ENCODE measurements around the gene DCLRE1B. TPM values are rescaled to one million over a fixed set of nuclear protein-coding genes. Genes with fewer than 3 reads are reported as not detected.

DCLRE1B gene
- total RNA-seq, 1 donor from 2014 or later, result 8.0 TPM

DNA sequence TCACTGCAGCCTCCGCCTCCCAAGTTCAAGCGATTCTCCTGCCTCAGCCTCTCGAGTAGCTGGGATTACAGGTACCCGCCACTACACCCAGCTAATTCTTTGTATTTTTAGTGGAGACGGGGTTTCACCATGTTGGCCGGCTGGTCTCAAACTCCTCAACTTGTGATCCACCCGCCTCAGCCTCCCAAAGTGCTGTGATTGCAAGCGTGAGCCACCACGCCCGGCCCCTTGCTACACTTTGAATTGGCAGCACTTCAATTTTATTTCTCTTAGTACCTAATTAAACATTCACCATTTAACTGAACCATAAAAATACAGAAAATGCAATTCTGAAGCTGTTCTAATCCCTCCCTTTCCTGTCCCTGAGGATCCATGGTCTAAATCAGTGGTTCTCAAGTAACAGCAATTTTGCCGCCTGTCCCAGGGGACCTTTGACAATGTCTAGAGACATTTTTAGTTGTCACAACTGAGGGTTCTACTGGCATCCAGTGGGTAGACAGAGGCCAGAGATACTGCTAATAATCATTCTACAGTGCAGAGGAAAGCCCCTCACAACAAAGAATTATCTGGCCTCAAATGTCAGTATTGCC lies 13.4 kb upstream of the DCLRE1B start:
- Histone ChIP-seq H3K4me3 (no peak overlapping the region), H3K4me1 (no peaks in the 10 kb centered on the region), H3F3A (ENCODE audit: low read depth) (no peaks in the 10 kb centered on the region), H3K36me3 (no peaks in the 10 kb centered on the region), H4K20me1 (ENCODE audit: low read depth) (no peaks in the 10 kb centered on the region), H3K27ac (no peak overlapping the region), H2AFZ (replicated peaks) (no peak overlapping the region), H3K4me2 (no peak overlapping the region), H3K9me3 (ENCODE audit: low read depth) (no peaks in the 10 kb centered on the region), H3K9ac (no peak overlapping the region), H3K79me2 (ENCODE audit: low read depth) (no peaks in the 10 kb centered on the region), H3K27me3 (no peaks in the 10 kb centered on the region)
- Mint-ChIP-seq H3K4me3 (no peak overlapping the region), H3K27ac (no peak overlapping the region), H3K4me1 (peaks cover 3% of the 10 kb centered on the region), H3K36me3 (peaks cover 10% of the 10 kb centered on the region), H3K27me3 (ENCODE audit: insufficient read depth, low read depth) (no peaks in the 10 kb centered on the region), H3K9me3 (no peaks in the 10 kb centered on the region)
- no peak for DNase-seq (ENCODE audit: low spot score)
- no peak for TF ChIP-seq EZH2 (IDR thresholded peaks at IDR 0.05)
- no peak for TF ChIP-seq CTCF (IDR thresholded peaks at IDR 0.05)
- no peak for TF ChIP-seq EZH2phosphoT487 (IDR thresholded peaks at IDR 0.05)

DNA sequence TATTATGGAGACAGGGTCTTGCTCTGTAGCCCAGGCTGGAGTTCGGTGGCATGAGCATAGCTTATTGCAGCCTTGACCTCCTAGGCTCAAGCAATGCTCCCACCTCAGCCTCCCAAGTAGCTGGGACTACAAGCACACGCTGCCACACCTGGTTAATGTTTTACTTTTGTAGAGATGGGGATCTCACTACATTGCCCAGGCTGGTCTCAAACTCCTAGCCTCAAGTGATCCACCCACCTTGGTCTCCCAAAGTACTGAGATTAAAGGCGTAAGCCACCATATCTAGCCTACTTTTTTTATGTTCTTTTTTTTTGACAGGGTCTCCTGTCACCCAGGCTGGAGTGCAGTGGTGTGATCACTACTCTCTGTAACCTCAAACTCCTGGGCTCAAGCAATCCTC lies 11.9 kb upstream of the DCLRE1B start:
- no peaks in the 10 kb centered on the region for H3F3A ChIP-seq (ENCODE audit: low read depth)
- H3K4me3 Mint-ChIP-seq, result no peak overlapping the region
- no peak overlapping the region for H3K9ac ChIP-seq

DNA sequence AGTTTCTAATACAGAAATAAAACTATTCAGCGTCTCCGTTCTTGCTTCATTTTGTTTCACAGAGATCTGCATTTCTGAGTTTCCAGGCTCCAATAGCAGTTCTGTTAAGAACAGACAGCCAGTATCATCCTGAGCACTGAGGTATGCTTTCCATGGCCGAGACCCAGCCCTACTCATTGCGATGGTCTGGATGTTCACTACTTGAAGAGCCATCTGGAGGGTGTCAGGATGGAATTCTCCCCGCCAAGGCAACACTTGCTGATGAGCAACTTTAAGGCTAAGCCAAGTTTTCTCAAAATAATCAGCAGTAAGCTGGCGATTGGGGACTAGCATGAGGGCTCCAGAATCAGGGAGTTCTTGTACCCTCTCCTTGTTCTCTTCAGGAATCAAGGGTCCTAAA lies 10.0 kb upstream of the DCLRE1B start:
- H4K20me1 ChIP-seq (ENCODE audit: low read depth), result no peaks in the 10 kb centered on the region
- no peak for DNase-seq (ENCODE audit: low spot score)
- H2AFZ ChIP-seq (replicated peaks), result no peak overlapping the region
- no peaks in the 10 kb centered on the region for H3K9me3 ChIP-seq (ENCODE audit: low read depth)
- H3K4me2 ChIP-seq, result no peak overlapping the region
- no peaks in the 10 kb centered on the region for H3K4me1 ChIP-seq
- no peaks in the 10 kb centered on the region for H3K27me3 ChIP-seq
- Mint-ChIP-seq H3K27me3 (ENCODE audit: insufficient read depth, low read depth) (peaks cover 3% of the 10 kb centered on the region), H3K4me3 (no peak overlapping the region), H3K4me1 (no peaks in the 10 kb centered on the region), H3K27ac (no peak overlapping the region), H3K9me3 (no peaks in the 10 kb centered on the region), H3K36me3 (peaks cover 13% of the 10 kb centered on the region)
- no peak overlapping the region for H3K9ac ChIP-seq
- H3F3A ChIP-seq (ENCODE audit: low read depth), result no peaks in the 10 kb centered on the region
- H3K4me3 ChIP-seq, result no peak overlapping the region
- H3K36me3 ChIP-seq, result no peaks in the 10 kb centered on the region
- TF ChIP-seq EZH2 (IDR thresholded peaks at IDR 0.05) (no peak), EZH2phosphoT487 (IDR thresholded peaks at IDR 0.05) (no peak), CTCF (IDR thresholded peaks at IDR 0.05) (no peak)
- H3K79me2 ChIP-seq (ENCODE audit: low read depth), result no peaks in the 10 kb centered on the region
- no peak overlapping the region for H3K27ac ChIP-seq

More for the DNA sequence above, 11.9 kb upstream of the DCLRE1B start:
- Histone ChIP-seq H3K4me2 (no peak overlapping the region), H3K4me3 (no peak overlapping the region), H3K36me3 (no peaks in the 10 kb centered on the region), H3K27me3 (no peaks in the 10 kb centered on the region), H2AFZ (replicated peaks) (no peak overlapping the region), H3K9me3 (ENCODE audit: low read depth) (no peaks in the 10 kb centered on the region), H3K79me2 (ENCODE audit: low read depth) (no peaks in the 10 kb centered on the region), H4K20me1 (ENCODE audit: low read depth) (no peaks in the 10 kb centered on the region), H3K4me1 (no peaks in the 10 kb centered on the region), H3K27ac (no peak overlapping the region)
- H3K27ac Mint-ChIP-seq, result no peak overlapping the region
- H3K9me3 Mint-ChIP-seq, result no peaks in the 10 kb centered on the region
- no peak for DNase-seq (ENCODE audit: low spot score)
- peaks cover 3% of the 10 kb centered on the region for H3K27me3 Mint-ChIP-seq (ENCODE audit: insufficient read depth, low read depth)
- H3K36me3 Mint-ChIP-seq, result peaks cover 13% of the 10 kb centered on the region
- no peaks in the 10 kb centered on the region for H3K4me1 Mint-ChIP-seq
- no peak for TF ChIP-seq EZH2 (IDR thresholded peaks at IDR 0.05)
- TF ChIP-seq CTCF (IDR thresholded peaks at IDR 0.05), result no peak
- no peak for TF ChIP-seq EZH2phosphoT487 (IDR thresholded peaks at IDR 0.05)
